ENCODE measurements around the gene CTDP1.

CTDP1 gene

DNA sequence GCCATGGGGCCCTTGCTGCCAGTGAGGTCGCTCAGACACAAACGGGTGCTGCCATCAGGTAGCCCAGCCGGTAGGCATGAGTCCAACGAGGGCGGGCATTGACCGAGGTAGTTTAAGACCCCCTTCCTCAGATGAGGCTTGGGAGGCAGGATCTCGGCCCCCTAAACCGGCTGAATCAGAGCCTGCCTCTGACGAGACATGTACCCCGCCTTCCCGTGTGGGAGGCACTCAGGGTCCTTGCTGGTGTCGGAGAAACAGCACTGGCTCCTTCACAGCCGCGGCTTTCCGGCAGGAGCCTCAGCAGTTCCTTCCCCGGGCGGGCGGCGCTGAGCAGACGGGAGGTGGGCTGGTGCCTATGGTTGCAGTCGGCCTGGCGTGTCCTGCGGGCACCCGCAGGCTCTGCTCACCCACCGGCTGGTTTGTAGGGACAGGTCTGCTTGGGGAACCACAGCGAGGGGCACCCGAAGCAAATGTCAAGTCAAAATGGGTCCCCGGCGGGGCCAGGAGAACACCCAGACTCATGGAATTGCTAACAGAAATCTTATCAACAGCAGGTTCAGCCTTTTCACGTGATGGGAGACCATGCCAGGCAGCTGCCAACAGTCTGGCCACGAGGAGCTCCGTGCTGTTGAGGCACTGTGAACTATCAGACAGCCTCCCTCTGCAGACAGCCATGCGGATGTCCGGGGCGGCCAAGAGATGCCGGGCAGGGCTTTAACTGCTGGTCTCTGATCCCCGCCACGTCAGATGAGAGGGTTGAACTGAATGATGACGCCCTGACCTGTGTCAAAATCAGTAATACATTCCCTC is 121.0 kb downstream of the CTDP1 start:
- DNase-seq: no peak

DNA sequence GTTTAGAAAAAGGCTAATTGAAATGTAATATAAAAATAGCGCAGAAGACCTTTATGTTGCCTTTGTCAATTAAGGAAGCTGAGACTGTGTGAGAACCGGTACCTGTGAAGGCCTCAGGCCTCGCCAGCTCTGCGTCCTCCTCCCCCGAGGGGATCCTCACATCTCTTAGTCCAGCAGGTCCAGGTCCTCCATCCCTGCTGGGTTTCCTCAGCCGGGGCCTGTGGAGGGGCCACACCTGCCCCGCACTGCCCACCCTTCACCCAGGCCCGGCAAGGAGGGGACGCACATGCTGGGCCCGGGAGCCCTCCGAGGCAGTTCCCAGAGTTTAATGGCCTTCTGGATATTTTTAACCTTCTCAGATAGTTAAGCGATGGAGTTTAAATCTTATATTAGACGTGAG is 121.6 kb downstream of the CTDP1 start:
- no peak for DNase-seq

DNA sequence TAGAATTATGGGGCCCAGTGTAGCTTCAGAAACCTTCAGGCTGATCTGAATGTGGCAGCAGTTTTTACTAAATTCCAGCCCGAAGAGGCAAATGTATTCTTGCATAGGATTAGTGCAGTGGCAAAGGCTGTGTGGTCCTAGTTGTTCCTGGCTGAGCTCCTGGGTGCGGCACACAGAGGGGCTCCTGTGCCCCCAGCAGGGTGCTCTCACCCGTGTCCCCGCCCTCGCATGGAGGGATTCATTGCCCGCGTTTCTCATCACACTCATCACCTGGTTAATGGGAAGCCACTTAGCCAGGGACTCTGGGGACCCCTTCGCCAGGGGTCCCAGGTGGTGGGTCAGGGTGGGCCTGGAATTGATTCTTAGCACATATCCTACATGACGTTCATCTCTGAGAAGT is 122.0 kb downstream of the CTDP1 start:
- no peak for DNase-seq

DNA sequence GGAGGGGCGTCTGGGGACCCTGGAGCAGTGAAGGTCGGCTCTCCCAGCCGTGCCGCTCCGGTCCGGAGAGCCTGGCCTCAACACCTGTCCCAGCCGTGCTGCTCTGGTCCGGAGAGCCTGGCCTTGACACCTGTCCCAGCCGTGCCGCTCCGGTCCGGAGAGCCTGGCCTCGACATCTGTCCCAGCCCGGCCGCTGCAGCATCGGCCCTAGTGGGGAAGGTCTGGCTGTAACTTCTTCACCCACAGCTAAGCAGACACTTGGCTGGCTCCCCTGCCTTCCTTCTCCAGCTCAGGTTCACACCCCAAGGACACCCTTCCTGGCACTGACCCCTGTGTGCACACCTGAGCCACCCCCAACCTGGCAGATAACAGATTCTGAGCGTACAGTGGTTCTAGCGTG is 122.7 kb downstream of the CTDP1 start:
- no peak for DNase-seq

DNA sequence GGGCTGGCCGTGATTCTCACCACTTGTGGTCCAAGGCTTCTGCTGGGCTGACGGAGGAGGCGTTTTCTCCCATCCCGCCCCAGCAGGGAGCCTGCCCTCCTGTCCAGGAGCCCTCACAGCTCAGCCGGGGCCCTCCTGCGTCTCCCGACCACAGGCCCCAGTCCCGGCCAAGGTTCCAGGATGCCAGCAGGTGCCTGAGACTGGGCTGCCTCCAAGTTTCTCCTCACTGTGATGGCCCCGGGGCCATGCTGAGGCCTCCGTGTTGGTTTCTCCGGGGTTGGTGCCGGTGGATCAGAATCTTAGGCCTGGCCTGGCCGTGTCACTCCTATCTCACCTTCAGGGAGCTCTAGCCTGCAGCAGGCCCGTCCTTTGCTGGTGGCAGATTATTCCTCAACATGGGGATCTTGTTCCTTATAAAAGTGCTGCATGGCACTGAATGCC is 124.0 kb downstream of the CTDP1 start:
- no peak for DNase-seq

Data from suppressor macrophage treated with lipopolysaccharide for 4 hours (primary cell).